ENCODE data around the gene PDE9A. TPM values are rescaled to one million over a fixed set of nuclear protein-coding genes. Genes with fewer than 3 reads are reported as not detected.
A peak's percentile ranks its signal among the peaks of the same experiment; 100 is the strongest.

The PDE9A gene
- total RNA-seq, 3 donors from 2014 or later, result 3.0 to 14.7 (median 10.5) TPM

DNA sequence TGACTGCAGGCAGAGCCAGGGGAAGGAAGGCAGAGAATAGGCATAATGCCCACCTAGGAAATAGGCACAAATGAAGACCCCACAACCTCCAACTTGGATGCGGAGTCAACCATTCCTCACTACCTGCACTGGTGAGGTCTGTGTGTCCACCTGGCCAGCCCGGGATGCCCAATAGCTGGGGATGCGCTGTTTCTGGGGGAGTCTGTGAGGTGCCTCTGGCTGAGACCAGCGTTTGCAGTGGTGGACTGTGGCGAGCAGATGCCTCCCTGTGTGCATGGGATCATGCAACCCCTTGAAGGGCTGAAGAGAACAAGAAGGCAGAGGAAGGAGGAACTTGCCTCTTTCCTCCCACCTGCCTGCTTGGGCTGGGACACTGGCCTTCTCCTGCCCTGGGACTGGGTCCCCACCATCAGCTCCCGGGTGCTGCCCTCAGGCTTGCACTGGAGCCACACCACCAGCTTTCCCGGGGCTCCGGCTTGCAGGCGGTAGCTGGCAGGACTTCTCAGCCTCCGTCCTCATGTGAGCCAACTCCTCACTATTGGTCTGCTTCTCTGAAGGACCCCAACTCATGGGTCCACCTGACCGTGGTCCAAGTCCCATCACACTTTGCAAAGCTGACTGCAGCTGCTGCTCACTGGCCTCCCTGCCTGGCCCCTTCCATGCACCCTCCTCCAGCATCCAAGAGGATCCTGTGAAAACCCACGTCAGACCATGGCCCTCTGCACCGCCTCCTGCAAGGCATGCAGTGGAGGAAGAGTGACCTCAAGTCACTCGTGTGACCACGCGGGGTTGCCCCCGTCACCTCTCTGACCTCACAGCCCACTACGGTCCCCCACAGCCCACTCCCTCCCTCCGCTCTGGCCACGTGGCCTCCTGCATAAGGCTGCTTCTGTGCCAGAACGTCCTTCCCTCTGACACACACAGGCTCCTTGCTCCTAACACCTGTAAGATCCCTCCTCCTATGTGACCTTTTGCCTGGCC lies 2.7 kb upstream of the PDE9A start:
- no peak for TF ChIP-seq POLR2A (IDR thresholded peaks at IDR 0.05)
- no peak for TF ChIP-seq POLR2AphosphoS5 (IDR thresholded peaks at IDR 0.05)
- TF ChIP-seq, protein P1, sequence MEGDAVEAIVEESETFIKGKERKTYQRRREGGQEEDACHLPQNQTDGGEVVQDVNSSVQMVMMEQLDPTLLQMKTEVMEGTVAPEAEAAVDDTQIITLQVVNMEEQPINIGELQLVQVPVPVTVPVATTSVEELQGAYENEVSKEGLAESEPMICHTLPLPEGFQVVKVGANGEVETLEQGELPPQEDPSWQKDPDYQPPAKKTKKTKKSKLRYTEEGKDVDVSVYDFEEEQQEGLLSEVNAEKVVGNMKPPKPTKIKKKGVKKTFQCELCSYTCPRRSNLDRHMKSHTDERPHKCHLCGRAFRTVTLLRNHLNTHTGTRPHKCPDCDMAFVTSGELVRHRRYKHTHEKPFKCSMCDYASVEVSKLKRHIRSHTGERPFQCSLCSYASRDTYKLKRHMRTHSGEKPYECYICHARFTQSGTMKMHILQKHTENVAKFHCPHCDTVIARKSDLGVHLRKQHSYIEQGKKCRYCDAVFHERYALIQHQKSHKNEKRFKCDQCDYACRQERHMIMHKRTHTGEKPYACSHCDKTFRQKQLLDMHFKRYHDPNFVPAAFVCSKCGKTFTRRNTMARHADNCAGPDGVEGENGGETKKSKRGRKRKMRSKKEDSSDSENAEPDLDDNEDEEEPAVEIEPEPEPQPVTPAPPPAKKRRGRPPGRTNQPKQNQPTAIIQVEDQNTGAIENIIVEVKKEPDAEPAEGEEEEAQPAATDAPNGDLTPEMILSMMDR (IDR thresholded peaks at IDR 0.05), result no peak
- H3K27me3 ChIP-seq, result no peaks in the 10 kb centered on the region
- no peak for DNase-seq (ENCODE audit: low spot score in 2 of 2)
- no peak overlapping the region for H3K4me3 ChIP-seq
- H3K4me1 ChIP-seq, result peaks cover 7 to 12% of the 10 kb centered on the region in 2 donors
- no peaks in the 10 kb centered on the region for H3K36me3 ChIP-seq
- H3K9me3 ChIP-seq, result no peaks in the 10 kb centered on the region
- intact Hi-C loops (cut with DNase I; ENCODE audit: low total_unique reads), result no loop called here
- H3K27ac ChIP-seq, result no peak overlapping the region

DNA sequence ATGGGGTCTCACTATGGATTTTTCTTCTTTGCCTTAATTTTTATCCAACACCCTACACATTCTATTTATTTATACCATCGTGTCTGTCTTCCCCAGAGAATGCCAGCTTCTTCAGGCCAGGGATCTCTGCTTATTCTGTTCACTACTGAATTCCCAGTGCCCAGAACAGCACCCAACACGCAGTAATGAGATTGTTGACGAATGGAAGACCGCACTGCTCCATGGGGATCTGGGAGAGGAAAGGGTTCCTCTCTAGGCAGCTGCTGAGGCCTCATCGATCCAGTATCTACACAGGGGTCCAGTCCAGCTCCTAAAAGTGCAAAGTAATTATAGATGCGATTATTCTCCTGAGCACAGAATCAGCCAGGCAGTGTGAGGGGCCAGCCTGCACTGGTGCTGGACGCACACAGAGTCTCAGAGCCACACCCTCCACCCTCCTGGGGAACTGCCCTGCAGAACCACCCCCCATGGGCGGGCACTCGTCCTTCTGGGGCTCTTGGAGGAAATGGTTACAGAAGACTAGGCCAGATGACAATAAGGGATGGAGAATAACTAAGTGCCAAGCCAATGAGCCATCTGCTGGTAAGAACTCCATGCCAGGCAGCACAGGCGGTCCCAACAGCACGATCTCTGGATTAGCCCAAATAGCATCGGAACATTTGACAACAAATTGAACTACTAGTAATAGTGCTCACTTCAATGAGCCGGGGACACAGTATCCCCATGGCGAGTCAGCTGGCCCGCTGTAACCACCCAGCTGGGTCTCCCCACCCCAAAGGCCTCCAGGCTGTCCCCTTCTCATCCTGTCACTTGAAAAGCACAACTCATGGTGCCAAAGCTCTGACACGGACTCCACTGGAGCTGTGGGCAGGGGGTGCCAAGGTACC lies 1.7 kb upstream of the PDE9A start:
- Histone ChIP-seq H3K27ac (no peak overlapping the region), H3K4me1 (peaks cover 7 to 12% of the 10 kb centered on the region in 2 donors), H3K27me3 (no peaks in the 10 kb centered on the region), H3K9me3 (no peaks in the 10 kb centered on the region), H3K4me3 (no peak overlapping the region), H3K36me3 (no peaks in the 10 kb centered on the region)
- TF ChIP-seq POLR2A (IDR thresholded peaks at IDR 0.05), result no peak
- TF ChIP-seq POLR2AphosphoS5 (IDR thresholded peaks at IDR 0.05), result no peak
- TF ChIP-seq, protein P1 (IDR thresholded peaks at IDR 0.05), result no peak
- DNase-seq (ENCODE audit: low spot score in 2 of 2), result no peak
- intact Hi-C loops (cut with DNase I; ENCODE audit: low total_unique reads), result no loop called here

GRCh38 chr21:42652527-42653230 lies 742 bp upstream of the PDE9A start:
- Histone ChIP-seq H3K9me3 (no peaks in the 10 kb centered on the region), H3K27me3 (no peaks in the 10 kb centered on the region), H3K27ac (peak overlapping the region; percentile 72 to 79), H3K4me3 (peak overlapping the region; percentile 38 to 93 (median 72)), H3K36me3 (no peaks in the 10 kb centered on the region), H3K4me1 (peaks cover 7 to 12% of the 10 kb centered on the region in 2 donors)
- intact Hi-C loops (cut with DNase I; ENCODE audit: low total_unique reads), result no loop called here
- peak in 1 of 2 donors; percentile 35 for DNase-seq (ENCODE audit: low spot score in 2 of 2)
- TF ChIP-seq POLR2A (IDR thresholded peaks at IDR 0.05) (no peak), POLR2AphosphoS5 (IDR thresholded peaks at IDR 0.05) (no peak)
- TF ChIP-seq, protein P1 (IDR thresholded peaks at IDR 0.05), result peak in 1 of 3 donors; percentile 54

GRCh38 chr21:42654179-42654912 lies 925 bp downstream of the PDE9A start:
- H3K27me3 ChIP-seq, result no peaks in the 10 kb centered on the region
- H3K4me1 ChIP-seq, result peaks cover 7 to 12% of the 10 kb centered on the region in 2 donors
- intact Hi-C loops (cut with DNase I; ENCODE audit: low total_unique reads), result no loop called here
- H3K9me3 ChIP-seq, result no peaks in the 10 kb centered on the region
- TF ChIP-seq POLR2A (IDR thresholded peaks at IDR 0.05) (no peak), POLR2AphosphoS5 (IDR thresholded peaks at IDR 0.05) (no peak)
- TF ChIP-seq, protein P1 (IDR thresholded peaks at IDR 0.05), result no peak
- no peak for DNase-seq (ENCODE audit: low spot score in 2 of 2)
- H3K36me3 ChIP-seq, result no peaks in the 10 kb centered on the region
- peak overlapping the region; percentile 56 to 93 (median 72) for H3K4me3 ChIP-seq
- H3K27ac ChIP-seq, result peak overlapping the region in 1 of 2 donors; percentile 65

Measured in breast epithelium (tissue), 4 donors.